HG03039 (cell line): ENCODE measurements around the gene WTAP.
"Not testable (repeated sequence)": the region's sequence is repeated elsewhere in the genome, so short reads cannot be mapped to it uniquely, and the experiment has no call there.

Experiments
- ATAC-seq: cut with Tn5 transposase; IDR thresholded peaks from one replicate; pipeline ENCODE4 v1.9.1; 2021; ENCODE audit warnings: mild to moderate bottlenecking, moderate library complexity; ENCODE audit not compliant: unreplicated experiment

Gene WTAP

GRCh38 chr6:159726918-159727716 lies at the start of gene WTAP:
Gene WTAP, plus strand, starts transcription at chr6:159727506. Its CDS starts 8,760 bp downstream, at chr6:159736266.
- peak; percentile 71 for ATAC-seq

- ATAC-seq, result no peak
Measured at GRCh38 chr6:159677506-159678165, 49.7 kb upstream of the WTAP start.

GRCh38 chr6:159678574-159678973 lies 48.7 kb upstream of the WTAP start:
- ATAC-seq, result no peak

GRCh38 chr6:159679091-159680077 lies 47.9 kb upstream of the WTAP start:
- ATAC-seq, result no peak

- no peak for ATAC-seq
Measured at GRCh38 chr6:159680104-159680503, 47.2 kb upstream of the WTAP start.

GRCh38 chr6:159681191-159681880 lies 46.0 kb upstream of the WTAP start:
- no peak for ATAC-seq

GRCh38 chr6:159682295-159682694 lies 45.0 kb upstream of the WTAP start:
- no peak for ATAC-seq

- no peak for ATAC-seq
Measured at GRCh38 chr6:159682810-159683209, 44.5 kb upstream of the WTAP start.

- ATAC-seq, result no peak
Measured at GRCh38 chr6:159684013-159684304, 43.3 kb upstream of the WTAP start.

GRCh38 chr6:159686040-159686439 lies 41.3 kb upstream of the WTAP start:
- no peak for ATAC-seq

GRCh38 chr6:159686703-159687102 lies 40.6 kb upstream of the WTAP start:
- no peak for ATAC-seq

GRCh38 chr6:159687341-159687740 lies 40.0 kb upstream of the WTAP start:
- ATAC-seq, result no peak

GRCh38 chr6:159688266-159688905 lies 38.9 kb upstream of the WTAP start:
- no peak for ATAC-seq

- no peak for ATAC-seq
Measured at GRCh38 chr6:159689001-159689400, 38.3 kb upstream of the WTAP start.

- ATAC-seq, result not testable (repeated sequence)
Measured at GRCh38 chr6:159690135-159690534, 37.2 kb upstream of the WTAP start.

GRCh38 chr6:159691133-159691962 lies 36.0 kb upstream of the WTAP start:
- ATAC-seq, result no peak

GRCh38 chr6:159691963-159692287 lies 35.4 kb upstream of the WTAP start:
- ATAC-seq, result no peak

- peak; percentile 33 for ATAC-seq
Measured at GRCh38 chr6:159692303-159693127, 34.8 kb upstream of the WTAP start.
